Kidney (tissue), 14 donors: ENCODE measurements around the gene MTHFSD. TPM values are rescaled to one million over a fixed set of nuclear protein-coding genes. Genes with fewer than 3 reads are reported as not detected.

ENCODE experiments used
- DNase-seq, 5 donors: peaks; one replicate each; pipeline ENCODE4 v3.0.0-alpha.2; 2013 to 2020
- FAIRE-seq: peaks from 2 replicates; lab custom pipeline; 2012; peaks lifted over from hg19 to GRCh38; lab: Jason Lieb, UNC
- H3K27ac ChIP-seq, 2 donors: one replicate each; pipeline ENCODE4 v1.7.0; 2013; ENCODE audit warnings: low read depth in 2 of 2, low read length in 2 of 2, inconsistent platforms in 1 of 2
- H3K27me3 ChIP-seq: one replicate; pipeline ENCODE4 v1.7.1; 2013; ENCODE audit warnings: low read length, inconsistent platforms; ENCODE audit not compliant: control insufficient read depth, insufficient read depth
- H3K36me3 ChIP-seq, 3 donors: one replicate each; pipeline versions ENCODE4 v1.7.0 to v1.7.1; 2013; ENCODE audit warnings: low read length in 3 of 3, control low read depth in 1 of 3, inconsistent platforms in 1 of 3; ENCODE audit not compliant: insufficient read depth in 3 of 3, control insufficient read depth in 2 of 3
- H3K4me1 ChIP-seq, 3 donors: one replicate each; pipeline versions ENCODE4 v1.7.0 to v1.7.1; 2013; ENCODE audit warnings: low read length in 3 of 3, inconsistent platforms in 1 of 3, low read depth in 1 of 3; ENCODE audit not compliant: control insufficient read depth in 2 of 3, insufficient read depth in 2 of 3
- H3K4me3 ChIP-seq, 3 donors: one replicate each; pipeline versions ENCODE4 v1.7.0 to v1.8.1; 2013; ENCODE audit warnings: low read length in 3 of 3, control low read depth in 1 of 3, inconsistent platforms in 1 of 3
- H3K9ac ChIP-seq, 3 donors: one replicate each; pipeline versions ENCODE4 v1.7.0 to v1.7.1; 2013; ENCODE audit warnings: low read length in 3 of 3, control low read depth in 1 of 3, inconsistent platforms in 1 of 3
- H3K9me3 ChIP-seq, 3 donors: one replicate each; pipeline versions ENCODE4 v1.7.0 to v1.7.1; 2013; ENCODE audit warnings: low read length in 3 of 3, control low read depth in 1 of 3, inconsistent platforms in 1 of 3; ENCODE audit not compliant: control insufficient read depth in 2 of 3, insufficient read depth in 1 of 3
- CTCF ChIP-seq: IDR thresholded peaks from 3 replicates; pipeline ENCODE4 v1.5.1; 2012; ENCODE audit warnings: mild to moderate bottlenecking, moderate library complexity, borderline replicate concordance; ENCODE audit not compliant: insufficient read depth; ENCODE audit errors: extremely low read depth
- intact Hi-C: fragments of 100-400 bp; cut with DNase I; formaldehyde crosslinking; loops from one replicate; pipeline ENCODE4 v1.11.1; 2022
- polyA plus RNA-seq: library from polyadenylated mRNA; stranded (reverse); fragments of 350-450 nt; fragmentation: Illumina TruSeq; extraction: RNeasy Lipid Tissue Mini Kit (QIAGEN cat#74804); gene quantifications from one replicate; pipeline ENCODE4 v1.2.3, GENCODE V29; 2014; ENCODE audit warnings: low read depth, low replicate concordance; ENCODE audit not compliant: insufficient read depth
- total RNA-seq: library from RNA; stranded (reverse); fragmentation: NEBNext Ultra II Directional; extraction: Animal tissue kit (Norgen Biotek cat#: 25700); gene quantifications from one replicate; pipeline ENCODE4 v1.2.1, GENCODE V29; 2021
- donor health status: control.
- donor health status: control.
- donor health status: control.
- donor health status: control.
- donor health status: control.
- donor health status: DM: yes; HTN: yes; CAD: no.
- donor health status: Normal renal cell carcinoma (clear cell type).

MTHFSD gene
- total and polyA plus RNA-seq, 2 donors from 2014 or later: 11.3 to 26.2 TPM

- FAIRE-seq (no peak), DNase-seq (no peak)
- no peaks in the 10 kb centered on the region for H3K4me1 ChIP-seq
- H3K27me3 ChIP-seq: peaks cover 65% of the 10 kb centered on the region
- no peaks in the 10 kb centered on the region for H3K36me3 ChIP-seq
- no peak overlapping the region for H3K4me3 ChIP-seq
- H3K27ac ChIP-seq: no peak overlapping the region
- no peak for TF ChIP-seq CTCF
- H3K9ac ChIP-seq: no peak overlapping the region
- intact Hi-C loops: no loop called here
- no peaks in the 10 kb centered on the region for H3K9me3 ChIP-seq
Observed at GRCh38 chr16:86494039-86494564, 60.9 kb downstream of the MTHFSD start.

GRCh38 chr16:86492961-86493629, 61.9 kb downstream of the MTHFSD start:
- TF ChIP-seq CTCF: no peak
- H3K27ac ChIP-seq: no peak overlapping the region
- H3K4me1 ChIP-seq: no peaks in the 10 kb centered on the region
- H3K9ac ChIP-seq: no peak overlapping the region
- intact Hi-C loops: no loop called here
- FAIRE-seq: no peak
- no peaks in the 10 kb centered on the region for H3K36me3 ChIP-seq
- no peak for DNase-seq
- H3K27me3 ChIP-seq: peaks cover 69% of the 10 kb centered on the region
- H3K9me3 ChIP-seq: no peaks in the 10 kb centered on the region
- no peak overlapping the region for H3K4me3 ChIP-seq

- intact Hi-C loops: no loop called here
- Histone ChIP-seq H3K4me1 (no peaks in the 10 kb centered on the region), H3K4me3 (no peak overlapping the region), H3K27me3 (peaks cover 68% of the 10 kb centered on the region), H3K36me3 (no peaks in the 10 kb centered on the region), H3K27ac (no peak overlapping the region), H3K9me3 (no peaks in the 10 kb centered on the region), H3K9ac (no peak overlapping the region)
- DNase-seq: no peak
- no peak for FAIRE-seq
- TF ChIP-seq CTCF: no peak
Observed at GRCh38 chr16:86492267-86492960, 62.6 kb downstream of the MTHFSD start.
